HG03095 (cell line): Measurements from ENCODE around the gene PRKCQ.
"Not testable (repeated sequence)": the region's sequence is repeated elsewhere in the genome, so short reads cannot be mapped to it uniquely, and the experiment has no call there.

Experiments
- ATAC-seq: cut with Tn5 transposase; IDR thresholded peaks from one replicate; pipeline ENCODE4 v1.9.1; 2021; ENCODE audit warnings: moderate library complexity; ENCODE audit not compliant: unreplicated experiment

PRKCQ gene

GRCh38 chr10:6461961-6462360 is 118.1 kb downstream of the PRKCQ start:
- ATAC-seq, result no peak

- ATAC-seq, result no peak
These were observed 119.1 kb downstream of the PRKCQ start for GRCh38 chr10:6460861-6461409.

- no peak for ATAC-seq
These were observed 121.3 kb downstream of the PRKCQ start for GRCh38 chr10:6458814-6459213.

GRCh38 chr10:6457376-6457775 is 122.7 kb downstream of the PRKCQ start:
- no peak for ATAC-seq

GRCh38 chr10:6456067-6456466 is 124.0 kb downstream of the PRKCQ start:
- no peak for ATAC-seq

GRCh38 chr10:6455592-6455991 is 124.5 kb downstream of the PRKCQ start:
- no peak for ATAC-seq

GRCh38 chr10:6446711-6447110 is 133.4 kb downstream of the PRKCQ start:
- ATAC-seq, result no peak

- no peak for ATAC-seq
These were observed 134.3 kb downstream of the PRKCQ start for GRCh38 chr10:6445671-6446316.

GRCh38 chr10:6439875-6440274 is 140.2 kb downstream of the PRKCQ start:
- ATAC-seq, result not testable (repeated sequence)

- no peak for ATAC-seq
These were observed 148.2 kb downstream of the PRKCQ start for GRCh38 chr10:6431861-6432260.

GRCh38 chr10:6431186-6431585 is 148.9 kb downstream of the PRKCQ start:
- no peak for ATAC-seq

- ATAC-seq, result no peak
These were observed 149.6 kb downstream of the PRKCQ start for GRCh38 chr10:6430423-6430980.

- ATAC-seq, result no peak
These were observed 152.6 kb downstream of the PRKCQ start for GRCh38 chr10:6427357-6427959.

- ATAC-seq, result no peak
These were observed 153.8 kb downstream of the PRKCQ start for GRCh38 chr10:6426317-6426716.

- ATAC-seq, result no peak
These were observed 156.5 kb downstream of the PRKCQ start for GRCh38 chr10:6423413-6424170.

GRCh38 chr10:6423004-6423403 is 157.1 kb downstream of the PRKCQ start:
- ATAC-seq, result no peak

- no peak for ATAC-seq
These were observed 161.4 kb downstream of the PRKCQ start for GRCh38 chr10:6418613-6419216.

- no peak for ATAC-seq
These were observed 161.9 kb downstream of the PRKCQ start for GRCh38 chr10:6418167-6418566.

GRCh38 chr10:6416892-6417512 is 163.1 kb downstream of the PRKCQ start:
- ATAC-seq, result no peak

- ATAC-seq, result no peak
These were observed 168.6 kb downstream of the PRKCQ start for GRCh38 chr10:6411436-6411835.

GRCh38 chr10:6410830-6411229 is 169.2 kb downstream of the PRKCQ start:
- no peak for ATAC-seq
